Stimulated activated CD4-positive, alpha-beta T cell treated with anti-CD3 and anti-CD28 coated beads, Interleukin-2, amount 100 ng/mL, for 48 hours (primary cell): Measurements from ENCODE around the gene FBXO44.
A peak's percentile ranks its signal among the peaks of the same experiment; 100 is the strongest.

Experiments used
- DNase-seq, 2 donors: peaks; one replicate each; pipeline ENCODE4 v3.0.0-alpha.2; 2020

The FBXO44 gene

DNA sequence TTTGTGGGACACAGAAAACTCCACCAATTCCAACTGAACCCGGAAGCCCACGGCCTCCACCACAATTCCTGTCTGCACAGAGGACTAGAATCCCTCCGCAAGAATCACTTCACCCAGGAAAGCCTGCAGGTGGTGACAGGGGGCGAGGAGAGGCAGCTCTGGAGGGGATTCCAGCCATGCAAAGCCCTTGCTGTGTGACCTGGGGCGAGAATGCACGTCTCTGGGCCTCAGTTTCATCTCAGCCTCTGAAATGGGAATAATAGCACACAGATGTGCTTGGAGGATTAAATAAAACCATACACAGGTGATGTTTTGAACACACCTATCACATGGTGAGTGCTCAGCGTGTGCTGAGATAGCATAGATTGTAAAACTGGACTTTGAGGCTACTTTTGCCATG, 14.6 kb upstream of the FBXO44 start:
- no peak for DNase-seq

DNA sequence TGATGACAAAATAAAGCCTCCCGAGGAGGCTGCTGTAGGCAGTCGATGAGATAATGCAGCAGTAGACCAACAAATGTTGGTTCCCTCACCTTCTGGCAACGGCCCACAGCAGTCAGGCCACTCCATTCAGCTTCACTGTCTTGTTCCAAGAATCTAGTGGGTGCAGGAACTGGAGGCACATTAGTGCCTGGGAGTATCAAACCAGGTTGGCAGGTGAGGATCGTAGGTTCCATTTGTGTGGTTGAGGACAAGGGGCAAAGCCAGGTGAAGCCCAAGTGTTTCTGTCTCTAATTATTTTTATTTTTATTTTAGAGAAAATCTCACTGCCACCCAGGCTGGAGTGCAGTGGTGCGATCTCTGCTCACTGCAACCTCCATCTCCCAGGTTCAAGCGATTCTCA, 13.7 kb upstream of the FBXO44 start:
- no peak for DNase-seq

DNA sequence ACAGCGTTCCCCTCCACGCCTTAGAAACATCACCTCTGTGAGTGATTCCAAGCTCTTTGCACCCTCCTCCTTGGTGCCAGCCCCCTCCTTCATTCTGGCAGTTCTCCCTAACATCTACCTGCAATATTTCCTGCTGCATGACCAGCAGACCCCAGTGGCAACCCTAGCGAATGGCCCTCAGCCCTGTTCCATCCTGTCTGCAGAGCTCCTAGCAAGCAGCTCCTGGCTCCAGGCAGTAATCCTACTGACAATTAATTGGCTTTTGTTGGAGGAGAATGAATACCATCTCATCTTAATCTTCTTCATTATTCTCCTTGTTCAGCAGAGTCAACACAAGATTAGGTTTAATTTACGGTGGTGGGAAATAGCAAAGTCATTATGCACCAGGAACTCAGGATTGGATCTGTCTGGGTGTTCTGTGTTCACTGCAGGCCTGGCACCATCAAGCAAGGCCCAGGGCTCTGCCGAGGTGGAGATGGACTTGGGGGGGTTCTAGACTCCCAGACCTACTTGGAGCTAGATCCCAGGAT, 12.8 kb upstream of the FBXO44 start:
- DNase-seq = no peak

DNA sequence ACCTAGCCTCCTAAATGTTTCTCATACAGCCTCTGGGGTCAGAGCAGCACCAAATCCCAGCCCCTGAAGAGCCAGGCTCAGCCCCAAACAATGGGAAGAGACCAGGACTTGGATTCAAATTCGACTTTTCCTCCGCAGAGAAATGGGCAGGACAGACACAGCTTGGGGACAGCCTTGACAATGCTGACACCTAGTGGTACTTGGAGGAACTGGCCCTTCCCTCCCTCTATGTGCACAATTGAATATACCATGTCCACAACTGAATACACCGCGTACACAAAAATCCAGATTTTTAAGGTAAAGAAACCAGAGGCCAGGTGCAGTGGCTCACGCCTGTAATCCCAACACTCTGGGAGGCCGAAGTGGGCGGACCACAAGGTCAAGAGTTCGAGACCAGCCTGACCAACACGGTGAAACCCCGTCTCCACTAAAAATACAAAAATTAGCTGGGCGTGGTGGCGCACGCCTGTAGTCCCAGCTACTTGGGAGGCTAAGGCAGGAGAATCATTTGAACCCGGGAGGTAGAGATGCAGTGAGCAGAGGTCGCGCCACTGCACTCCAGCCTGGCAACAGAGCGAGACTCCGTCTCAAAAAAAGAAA, 12.2 kb upstream of the FBXO44 start:
- DNase-seq = peak; percentile 67 to 72

DNA sequence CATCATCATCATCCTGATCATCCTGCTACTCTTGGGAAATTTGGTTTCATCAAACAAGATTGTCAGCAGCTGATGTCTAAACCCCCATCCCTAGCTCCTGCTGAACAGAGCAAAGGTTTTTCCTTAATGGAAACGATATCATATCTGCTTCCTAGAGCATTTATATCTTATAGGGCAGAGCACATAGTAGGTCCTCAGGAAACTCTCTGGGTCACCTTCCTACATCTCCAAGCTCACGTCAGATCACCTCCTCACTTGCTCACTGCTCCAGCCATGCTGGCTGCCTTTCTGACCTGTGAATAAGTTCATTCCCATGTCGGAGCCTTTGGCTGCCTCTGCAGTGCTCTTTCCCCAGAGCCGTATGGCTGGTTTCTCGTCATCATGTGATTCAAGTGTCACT, 10.9 kb upstream of the FBXO44 start:
- no peak for DNase-seq

DNA sequence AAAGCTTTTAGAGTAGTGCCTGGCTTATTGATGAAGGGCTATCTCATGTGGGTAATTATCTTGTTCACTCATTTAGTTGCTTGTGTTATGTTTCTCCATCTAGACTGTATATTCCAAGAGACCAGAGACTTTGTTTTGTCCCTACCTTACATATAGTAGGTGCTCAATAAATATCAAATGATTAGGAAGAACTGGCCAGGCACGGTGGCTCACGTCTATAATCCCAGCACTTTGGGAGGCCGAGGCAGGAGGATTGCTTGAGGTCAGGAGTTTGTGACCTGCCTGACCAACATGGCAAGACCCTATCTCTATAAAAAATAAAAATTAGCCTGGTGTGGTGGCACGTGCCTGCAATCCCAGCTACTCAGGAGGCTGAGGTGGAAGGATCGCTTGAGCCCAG, 9.4 kb upstream of the FBXO44 start:
- no peak for DNase-seq

DNA sequence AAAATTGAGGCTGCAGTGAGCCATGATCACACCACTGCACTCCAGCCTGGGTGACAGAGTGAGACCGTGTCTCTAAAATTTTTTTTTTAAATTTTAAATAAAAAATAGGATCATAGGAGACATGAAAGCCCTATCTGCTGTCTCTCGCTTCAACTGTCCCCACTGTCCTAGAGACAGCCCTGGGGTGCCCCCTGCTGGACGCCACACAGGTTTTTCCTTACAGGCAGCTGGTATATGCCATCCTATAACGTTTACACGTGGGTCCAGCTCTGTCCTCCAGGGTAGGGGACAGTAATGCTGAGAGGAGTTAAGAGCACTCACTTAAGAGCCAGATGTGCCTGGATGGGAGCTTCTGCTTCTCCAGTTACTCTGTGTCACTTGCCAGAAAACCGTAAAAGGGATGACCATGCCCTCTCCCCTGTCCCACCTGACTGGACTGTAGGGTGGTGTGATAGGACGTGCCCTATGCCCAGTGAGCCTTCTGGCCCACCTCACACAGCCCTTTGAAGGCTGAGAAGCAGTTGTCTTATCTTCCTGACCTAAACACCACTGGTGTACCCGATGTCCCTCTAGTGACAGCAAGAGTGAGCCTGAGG, 8.9 kb upstream of the FBXO44 start:
- DNase-seq = peak; percentile 82 to 85

DNA sequence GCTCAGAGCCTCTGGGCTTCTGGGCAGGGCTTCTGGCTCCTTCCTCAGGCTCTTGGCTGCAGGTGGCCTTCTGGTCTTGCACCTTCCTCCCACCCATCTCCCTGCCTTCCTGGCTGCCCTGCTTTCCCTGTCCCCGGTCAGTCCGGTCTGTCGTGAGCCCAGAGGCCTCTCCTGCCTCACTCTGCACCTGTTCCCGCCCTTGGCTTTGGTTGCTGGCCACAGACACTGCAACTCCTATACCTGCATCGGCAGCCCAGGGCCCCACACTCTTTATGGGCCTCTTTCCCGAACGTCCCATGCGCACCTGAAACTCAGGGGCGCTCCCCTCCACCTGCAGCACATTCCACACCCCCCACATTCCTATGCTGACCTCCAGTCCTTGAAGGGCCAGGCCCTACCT, 8.4 kb upstream of the FBXO44 start:
- DNase-seq = no peak

DNA sequence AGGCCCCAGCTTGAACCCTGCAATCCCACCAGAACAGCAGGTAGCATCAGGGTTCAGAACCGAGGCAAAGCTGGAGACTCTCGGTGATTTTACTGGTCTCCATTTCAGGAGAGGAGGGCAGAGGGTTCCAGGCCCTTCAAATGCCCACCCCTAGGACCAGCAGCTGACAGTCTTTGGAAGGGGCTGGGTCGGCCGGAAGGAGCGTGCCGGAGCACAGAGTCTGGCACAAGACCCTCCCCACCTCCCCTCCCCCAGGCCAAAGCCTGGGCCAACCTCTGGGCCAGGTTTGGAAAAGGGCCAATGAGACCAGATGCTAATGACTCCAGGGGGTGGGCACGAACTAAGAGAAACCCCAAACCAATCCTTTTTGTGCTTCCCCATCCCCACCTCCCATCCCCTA, 7.3 kb upstream of the FBXO44 start:
- no peak for DNase-seq

DNA sequence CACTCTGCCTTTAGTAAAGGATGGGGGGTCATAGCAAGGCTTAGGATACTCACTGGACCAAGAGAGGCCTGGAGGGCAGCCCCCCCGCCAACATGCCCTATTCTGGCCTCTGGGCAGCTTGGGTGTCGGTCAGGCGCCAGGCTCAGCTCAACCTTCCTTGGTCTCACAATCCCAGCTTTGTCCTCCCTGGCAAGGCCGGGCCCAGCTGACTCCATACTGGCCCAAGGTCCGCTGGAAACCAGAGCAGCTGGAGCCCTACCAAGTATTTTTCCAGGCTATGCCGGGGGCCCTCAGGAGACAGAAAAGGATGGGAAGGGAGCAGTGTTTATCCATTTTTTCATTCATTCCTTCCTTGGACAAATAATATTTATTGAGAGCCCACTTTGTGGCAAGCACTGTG, 6.6 kb upstream of the FBXO44 start:
- no peak for DNase-seq

DNA sequence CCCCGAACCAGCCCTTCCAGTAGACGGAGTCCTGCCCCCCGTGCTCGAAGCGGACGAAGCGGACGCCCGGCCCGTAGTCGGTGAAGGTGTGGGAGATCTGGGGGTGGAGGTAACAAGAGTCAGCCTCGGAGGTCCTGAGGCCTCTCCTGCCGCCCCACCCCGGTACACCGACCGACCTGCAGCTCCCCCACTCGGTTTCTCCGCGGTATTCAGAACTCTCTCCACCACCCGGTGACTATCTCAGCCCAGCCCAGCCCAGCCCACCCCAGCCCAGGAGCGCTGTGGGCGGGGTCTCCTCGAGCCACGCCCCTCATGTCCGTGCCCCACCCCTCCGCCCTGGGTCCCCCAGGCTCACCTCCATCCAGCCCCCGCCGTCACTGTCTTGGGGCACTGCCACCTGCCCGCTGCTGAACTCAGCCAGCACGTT, 5.9 kb upstream of the FBXO44 start:
- DNase-seq = peak; percentile 26 to 37

DNA sequence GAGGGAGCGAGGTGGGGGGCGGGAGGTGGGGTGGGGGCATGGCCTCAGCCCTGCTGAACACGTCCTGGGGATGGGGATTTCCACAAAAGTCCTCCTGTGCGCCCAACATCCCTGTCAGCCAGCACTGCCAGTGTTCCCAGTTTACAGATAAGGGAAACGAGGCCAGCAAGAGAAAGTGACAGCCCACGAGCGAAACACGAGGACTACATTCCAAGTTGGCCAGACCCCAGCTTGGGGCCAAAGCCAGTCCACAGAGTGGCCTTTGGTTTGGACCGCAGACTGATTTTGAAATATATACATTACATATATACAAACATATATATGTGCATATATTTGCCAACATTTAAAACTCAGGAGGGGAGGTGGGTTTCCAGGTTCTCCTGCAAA, 5.4 kb upstream of the FBXO44 start:
- no peak for DNase-seq

DNA sequence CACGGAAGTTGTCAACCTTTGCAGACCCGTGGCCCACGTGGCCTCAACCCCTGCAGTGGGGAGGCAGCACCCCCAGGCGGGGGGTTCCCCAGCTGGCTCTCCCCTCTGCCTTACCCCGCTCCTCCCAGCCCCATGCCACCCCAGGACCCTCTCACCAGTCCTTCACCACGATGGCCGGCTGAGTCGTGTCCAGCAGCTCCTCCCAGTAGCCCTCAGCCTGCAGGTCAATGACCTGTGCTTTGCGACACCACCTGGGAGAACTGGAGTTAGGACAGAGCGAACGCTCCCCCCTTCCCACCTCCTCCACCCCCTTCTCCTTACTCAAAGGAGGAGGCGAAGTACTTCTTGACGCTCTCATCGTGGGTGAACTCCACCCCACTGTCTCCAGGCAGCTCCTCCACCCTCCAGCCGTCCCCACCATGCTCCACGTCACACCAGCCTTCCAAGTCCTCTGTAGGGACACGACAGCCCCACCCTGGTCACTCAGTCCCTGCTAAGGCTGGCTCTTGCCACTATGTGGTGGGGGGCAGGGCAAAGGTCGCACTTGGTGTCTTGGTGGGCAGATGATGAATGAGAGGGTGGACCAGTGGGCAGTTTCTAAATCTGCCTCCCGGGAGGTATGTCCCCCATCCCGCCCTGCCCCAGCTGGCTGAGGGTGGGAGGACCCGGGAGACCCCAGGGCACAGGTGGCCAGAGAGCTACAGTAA, 4.9 kb upstream of the FBXO44 start:
- DNase-seq = no peak

DNA sequence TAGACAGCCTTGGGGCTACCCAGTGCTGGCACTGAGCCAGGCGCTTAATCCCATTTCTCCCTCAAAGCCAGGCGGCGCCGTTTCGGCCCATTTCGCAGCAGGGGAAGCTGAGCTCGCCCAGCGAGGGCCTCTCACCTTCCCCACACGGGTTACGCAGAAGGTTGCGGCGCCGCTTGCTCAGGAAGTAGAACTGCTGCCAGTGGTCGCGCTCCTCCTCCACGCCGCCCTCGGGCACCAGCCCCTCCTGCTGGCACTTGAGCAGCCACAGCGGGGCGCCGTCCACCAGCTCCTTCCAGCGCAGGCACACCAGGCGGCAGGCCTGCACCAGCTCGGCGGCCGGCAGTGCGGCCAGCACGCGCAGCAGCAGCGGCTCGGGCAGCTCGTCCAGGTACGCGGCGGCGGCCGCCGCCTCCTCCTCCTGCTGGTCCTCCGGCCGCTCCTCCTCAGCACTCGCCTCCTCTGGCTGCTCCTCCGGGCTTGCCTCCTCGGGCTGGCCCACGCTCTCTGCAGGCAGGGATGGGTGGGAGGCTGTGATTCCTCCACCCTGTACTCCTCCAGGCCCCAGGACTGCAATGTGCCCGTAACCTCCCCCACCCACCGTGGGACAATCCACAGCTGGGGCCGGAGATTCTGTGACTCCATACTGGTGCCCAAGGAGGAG, 4.2 kb upstream of the FBXO44 start:
- DNase-seq = peak; percentile 67 to 74

DNA sequence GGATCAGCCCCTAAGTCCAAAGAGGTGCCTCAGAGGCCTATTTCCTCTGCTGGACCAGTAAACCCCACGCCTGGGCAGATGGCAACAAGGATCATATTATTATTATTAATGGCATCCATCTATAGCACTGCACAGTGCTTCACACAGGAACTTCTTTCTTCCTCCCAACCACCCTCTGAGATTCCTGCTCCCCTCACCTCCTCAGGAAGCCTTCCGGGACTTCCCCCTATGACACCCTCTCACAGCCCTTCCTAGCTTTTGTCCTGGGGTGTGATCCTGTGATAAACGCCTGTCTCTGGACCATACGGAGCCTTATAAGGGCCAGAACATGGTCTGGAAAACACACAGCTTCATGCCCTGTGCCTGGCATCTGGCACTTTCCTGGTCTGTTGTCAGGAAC, 3.7 kb upstream of the FBXO44 start:
- no peak for DNase-seq

DNA sequence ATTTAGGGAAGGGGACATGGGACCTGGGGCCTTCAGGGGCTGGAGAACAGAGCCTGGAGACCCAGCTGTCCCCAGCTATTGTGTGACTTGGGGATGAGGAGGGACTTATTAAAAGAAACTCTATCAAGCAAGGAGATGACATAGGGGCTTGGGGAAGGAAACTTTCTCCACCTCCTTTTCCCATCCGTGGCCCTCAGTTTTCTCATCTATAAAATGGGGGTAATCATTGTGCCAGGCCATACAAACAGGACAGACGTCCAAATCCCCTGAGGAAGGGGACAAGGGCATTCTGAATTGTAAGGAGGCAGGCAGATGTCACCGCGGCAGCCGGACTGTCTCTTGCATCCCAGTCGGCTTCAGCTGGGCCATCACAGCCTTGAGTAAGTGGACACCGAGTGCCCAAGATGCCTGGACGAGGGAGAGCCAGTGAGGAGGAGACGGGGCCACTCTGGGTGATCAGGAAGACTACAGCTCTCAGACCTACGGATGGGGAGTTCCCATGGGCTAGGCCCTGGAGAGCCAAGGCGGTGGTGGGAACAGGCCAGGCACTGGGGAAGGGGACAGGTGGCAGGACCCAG, 2.4 kb upstream of the FBXO44 start:
- no peak for DNase-seq

DNA sequence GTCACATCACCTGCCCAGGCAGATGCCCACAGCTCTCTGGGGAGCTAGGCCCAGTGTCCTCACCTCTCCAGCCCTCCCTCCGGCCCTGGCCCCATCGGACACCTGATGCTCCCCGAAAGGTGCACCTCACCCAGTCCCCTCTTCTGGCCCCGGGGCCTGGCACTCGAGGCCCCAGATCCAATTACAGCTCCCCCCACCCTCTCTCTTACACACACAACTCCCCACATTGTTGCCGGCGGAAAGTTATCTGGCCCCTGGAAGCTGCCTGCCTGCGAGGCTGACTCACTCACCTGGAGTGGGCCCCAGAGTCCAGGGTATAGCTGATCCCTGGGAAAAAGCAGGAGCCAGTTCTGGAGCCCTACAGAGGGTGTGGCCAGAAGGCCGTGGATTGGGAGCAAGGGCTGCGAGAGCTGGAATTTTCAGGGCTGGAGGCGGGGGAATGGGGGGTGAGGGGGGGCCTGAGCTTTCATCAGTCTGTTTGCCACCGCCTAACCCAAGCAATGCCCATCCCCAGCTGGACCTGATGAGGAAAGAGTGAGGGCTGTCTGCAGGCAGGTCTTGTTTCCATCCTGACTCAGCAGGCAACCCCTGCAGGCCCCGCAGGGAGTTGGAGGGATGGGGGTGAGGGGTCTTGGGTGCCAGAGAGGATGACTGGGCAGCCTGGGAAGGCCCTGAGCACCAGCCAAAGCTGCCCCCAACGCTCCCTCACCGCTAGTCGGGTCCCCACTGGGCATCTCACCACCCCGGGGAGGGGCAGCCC, 1.4 kb upstream of the FBXO44 start:
- no peak for DNase-seq

DNA sequence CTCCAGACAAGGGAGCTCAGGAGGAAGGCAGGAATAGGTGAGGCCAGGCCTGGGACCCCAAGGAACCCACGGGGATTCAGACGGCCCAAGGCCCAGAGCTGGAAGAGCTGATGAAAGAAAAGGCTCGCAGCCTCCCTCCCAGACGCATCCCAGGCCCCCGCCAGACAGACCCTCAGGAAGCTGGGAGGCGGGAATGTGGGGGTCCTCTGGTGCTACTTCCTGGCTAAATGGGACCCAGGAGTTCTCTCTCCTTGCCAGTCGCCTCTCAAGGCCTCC, 878 bp upstream of the FBXO44 start:
- DNase-seq = no peak

DNA sequence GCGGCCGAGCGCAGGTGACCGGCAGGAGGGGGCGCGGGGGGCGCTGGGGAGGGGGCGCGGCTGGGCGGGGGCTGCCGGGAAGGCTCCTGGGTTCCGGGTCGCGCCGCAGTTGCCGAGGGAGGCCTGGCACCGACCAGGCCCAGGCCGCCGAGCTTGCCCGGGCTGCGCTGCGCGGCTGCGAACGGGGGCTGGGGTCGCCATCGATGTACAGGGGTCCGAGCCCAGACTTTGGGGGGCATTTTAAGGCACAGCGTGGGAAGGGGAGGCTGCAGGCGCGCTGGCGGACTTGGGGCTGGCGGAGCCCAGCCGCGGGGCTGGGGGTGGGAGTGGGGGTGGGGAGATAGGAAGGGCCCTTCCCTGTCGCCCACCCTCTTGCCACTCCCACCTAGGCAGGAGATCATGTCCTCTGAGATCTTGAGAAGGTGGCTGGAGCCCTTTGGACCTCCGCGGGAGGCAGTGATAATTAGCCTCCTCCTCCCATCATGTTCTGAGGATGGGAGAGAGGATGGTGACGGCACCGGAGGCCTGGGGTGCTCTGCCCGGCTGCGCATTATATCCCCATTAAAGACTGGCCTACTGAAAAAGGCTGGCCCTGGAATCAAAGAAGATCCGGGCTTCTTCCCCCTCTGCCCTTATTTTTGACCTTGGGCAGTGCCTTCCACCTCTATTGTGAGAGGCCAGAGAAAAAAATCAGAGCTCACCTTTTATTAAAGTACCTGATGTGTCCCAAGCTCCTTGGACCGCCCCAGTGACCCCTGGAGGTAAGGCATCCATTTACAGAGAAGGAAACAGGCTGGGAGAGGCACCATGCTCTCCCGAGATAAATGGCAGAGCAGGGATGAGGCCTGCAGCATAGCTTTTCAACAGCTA, 497 bp downstream of the FBXO44 start:
- no peak for DNase-seq

DNA sequence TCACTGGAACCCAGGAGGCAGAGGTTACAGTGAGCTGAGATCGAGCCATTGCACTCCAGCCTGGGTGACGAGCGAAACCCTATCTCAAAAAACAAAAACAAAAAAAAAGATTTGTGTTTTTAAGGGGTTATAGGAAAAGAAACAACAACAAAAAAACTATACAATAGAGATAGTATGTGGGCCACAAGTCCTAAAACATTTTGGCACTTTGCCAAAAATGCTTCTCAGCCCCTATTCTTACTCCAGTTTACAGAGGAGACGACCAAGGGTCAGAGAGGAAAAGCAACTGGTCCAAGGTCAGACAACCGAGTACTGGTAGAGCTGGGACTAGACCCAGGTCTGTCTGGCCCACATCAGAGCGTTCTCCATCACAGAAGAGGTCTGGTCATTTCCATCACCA, 3.0 kb downstream of the FBXO44 start:
- DNase-seq = no peak

DNA sequence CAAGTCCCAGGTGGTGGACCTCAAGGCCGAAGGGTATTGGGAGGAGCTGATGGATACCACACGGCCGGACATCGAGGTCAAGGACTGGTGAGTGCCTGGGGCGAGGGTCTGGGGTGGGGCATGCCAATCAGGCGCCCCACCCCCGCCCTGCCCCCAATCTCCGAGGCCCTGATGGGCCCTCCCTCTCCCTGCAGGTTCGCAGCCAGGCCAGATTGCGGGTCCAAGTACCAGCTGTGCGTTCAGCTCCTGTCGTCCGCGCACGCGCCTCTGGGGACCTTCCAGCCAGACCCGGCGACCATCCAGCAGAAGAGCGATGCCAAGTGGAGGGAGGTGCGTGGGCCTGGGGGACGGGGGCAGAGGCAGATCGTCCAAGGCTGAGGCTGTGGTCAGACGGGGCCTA, 3.9 kb downstream of the FBXO44 start:
- DNase-seq = no peak

DNA sequence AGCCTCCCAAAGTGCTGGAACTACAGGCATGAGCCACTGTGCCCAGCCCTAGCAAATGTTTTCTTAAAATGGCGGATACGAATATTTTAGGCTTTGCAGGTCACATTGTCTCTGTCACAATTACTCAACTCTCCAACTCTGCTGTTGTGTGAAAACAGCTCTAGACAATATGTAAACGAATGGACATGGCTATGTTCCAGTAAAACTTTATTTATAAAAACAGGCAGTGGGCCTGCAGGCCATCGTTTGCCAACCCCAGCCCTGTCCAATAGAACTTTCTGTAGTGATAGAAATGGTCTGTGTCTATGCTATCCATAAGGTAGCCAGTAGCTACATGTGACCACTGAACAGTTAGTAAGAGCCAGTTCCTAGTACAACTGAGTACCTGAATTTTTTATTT, 5.1 kb downstream of the FBXO44 start:
- DNase-seq = no peak
